Measurements from ENCODE around the gene ACSS3.

DNA sequence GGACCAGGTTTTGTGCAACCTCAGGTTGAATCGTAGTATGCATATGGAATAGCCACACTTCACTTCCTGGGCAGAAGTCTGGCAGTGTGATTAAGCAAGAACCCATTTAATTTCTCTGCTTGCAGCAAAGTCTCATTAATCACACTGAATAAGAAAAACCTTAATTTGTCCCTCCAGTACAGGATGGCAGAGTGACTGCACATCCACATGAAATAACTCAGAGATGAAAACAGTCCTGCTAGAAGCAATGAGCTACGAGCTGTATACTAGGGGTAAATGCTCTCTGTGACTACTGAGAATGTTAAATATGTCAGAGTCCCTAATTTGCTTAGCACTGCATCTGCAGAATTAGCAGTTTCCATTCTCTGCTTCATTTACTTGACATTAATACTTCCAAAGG lies 88.9 kb downstream of the ACSS3 start:
- TF ChIP-seq POLR2A (IDR thresholded peaks at IDR 0.05; ENCODE audit: low read length) (no peak), GATA1 (IDR thresholded peaks at IDR 0.05; ENCODE audit: low read depth, low read length) (no peak)

Data from erythroblast (primary cell).